ENCODE data around the gene SLC30A2.

- TF ChIP-seq ZNF670 (tag by site-specific recombination; IDR thresholded peaks at IDR 0.05; ENCODE audit: low read depth) (no peak), CTCF (tag by site-specific recombination; IDR thresholded peaks at IDR 0.05) (no peak), ZNF560 (tag by site-specific recombination; IDR thresholded peaks at IDR 0.05; ENCODE audit: borderline replicate concordance) (no peak), ZBTB17 (tag by site-specific recombination; IDR thresholded peaks at IDR 0.05) (no peak)
Observed at GRCh38 chr1:26021647-26022403, 24.1 kb downstream of the SLC30A2 start, which contains the start of gene EXTL1.
